Hematopoietic multipotent progenitor cell treated with erythropoietin and hydrocortisone succinate and interleukin-3 and kit ligand, for 15 days (in vitro differentiated cells): ENCODE measurements around the gene MOAP1.
"Not testable (repeated sequence)": the region's sequence is repeated elsewhere in the genome, so short reads cannot be mapped to it uniquely, and the experiment has no call there.

ENCODE experiments used
- DNase-seq: peaks from one replicate; pipeline ENCODE4 v3.0.0-alpha.2; 2015; ENCODE audit warnings: low spot score

Gene MOAP1

DNA sequence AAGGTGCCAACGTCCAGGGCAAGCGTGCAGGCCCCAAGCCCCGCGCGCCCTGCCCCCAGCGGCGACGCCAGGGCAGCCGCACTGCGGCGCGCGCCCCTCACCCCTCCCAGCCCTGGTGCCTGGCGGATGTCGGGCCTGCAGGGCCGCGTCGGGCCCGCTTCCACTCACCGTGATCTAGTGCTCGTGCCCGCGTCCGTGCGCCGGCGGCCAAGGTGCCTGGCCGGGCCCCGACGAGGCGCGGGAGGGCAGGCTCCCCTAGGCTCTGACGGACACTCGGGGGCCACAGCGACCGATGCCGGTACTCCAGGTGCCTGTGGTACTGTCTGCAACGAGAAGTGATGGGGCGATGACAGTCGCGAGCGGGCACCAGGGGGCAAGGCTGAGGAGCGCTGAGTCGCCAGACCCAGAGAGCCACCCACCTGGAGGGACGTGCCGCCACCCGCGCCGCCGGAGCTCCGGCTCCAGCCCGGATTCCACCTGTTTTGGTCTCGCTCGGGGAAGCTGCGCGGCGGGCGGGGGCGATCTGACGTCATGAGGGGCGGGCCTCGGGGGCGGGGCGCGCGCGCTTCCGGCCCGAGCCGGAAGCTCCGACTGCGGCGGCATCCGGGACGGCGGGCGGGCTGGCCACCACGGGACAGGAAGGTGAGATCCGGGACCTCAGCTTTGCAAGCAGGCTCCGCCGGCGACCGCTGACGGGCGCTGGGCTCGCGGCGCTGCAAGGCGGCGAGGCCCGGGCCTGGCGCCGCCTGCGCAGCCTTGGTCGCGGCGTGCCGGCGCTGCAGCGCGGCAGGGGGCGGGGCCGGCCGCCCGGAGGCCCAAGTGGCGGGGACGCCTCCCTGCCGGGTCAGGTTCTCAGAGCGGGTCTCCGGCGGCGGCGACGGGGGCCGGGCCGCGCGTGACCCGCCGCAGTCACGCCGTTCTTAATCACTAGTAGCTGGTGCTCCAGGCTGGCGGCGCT lies at the start of gene MOAP1, which contains the start of gene LYSET:
MOAP1 (minus strand) TSS at position 507 of the 958 bp plus-strand sequence. CDS start 655 bp downstream, outside the sequence.
LYSET (plus strand) TSS at position 927 of the 958 bp plus-strand sequence. CDS start 89 bp downstream, outside the sequence.
- peak; percentile 85 for DNase-seq

DNA sequence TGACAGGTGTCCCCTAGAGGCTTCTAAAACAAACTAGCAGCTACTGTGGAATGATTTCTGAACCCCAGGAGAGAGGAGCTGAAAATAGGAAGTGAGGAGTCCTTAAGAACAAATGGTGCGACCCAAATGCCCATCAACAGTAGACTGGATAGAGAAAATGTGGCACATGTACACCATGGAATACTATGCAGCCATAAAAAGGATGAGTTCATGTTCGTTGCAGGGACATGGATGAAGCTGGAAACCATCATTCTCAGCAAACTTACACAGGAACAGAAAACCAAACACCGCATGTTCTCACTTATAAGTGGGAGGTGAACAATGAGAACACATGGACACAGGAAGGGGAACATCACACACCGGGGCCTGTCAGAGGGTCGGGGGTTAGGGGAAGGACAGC lies 48.4 kb upstream of the MOAP1 start:
- DNase-seq, result not testable (repeated sequence)

- DNase-seq, result no peak
Observed at GRCh38 chr14:93232159-93232558, 47.5 kb upstream of the MOAP1 start.

DNA sequence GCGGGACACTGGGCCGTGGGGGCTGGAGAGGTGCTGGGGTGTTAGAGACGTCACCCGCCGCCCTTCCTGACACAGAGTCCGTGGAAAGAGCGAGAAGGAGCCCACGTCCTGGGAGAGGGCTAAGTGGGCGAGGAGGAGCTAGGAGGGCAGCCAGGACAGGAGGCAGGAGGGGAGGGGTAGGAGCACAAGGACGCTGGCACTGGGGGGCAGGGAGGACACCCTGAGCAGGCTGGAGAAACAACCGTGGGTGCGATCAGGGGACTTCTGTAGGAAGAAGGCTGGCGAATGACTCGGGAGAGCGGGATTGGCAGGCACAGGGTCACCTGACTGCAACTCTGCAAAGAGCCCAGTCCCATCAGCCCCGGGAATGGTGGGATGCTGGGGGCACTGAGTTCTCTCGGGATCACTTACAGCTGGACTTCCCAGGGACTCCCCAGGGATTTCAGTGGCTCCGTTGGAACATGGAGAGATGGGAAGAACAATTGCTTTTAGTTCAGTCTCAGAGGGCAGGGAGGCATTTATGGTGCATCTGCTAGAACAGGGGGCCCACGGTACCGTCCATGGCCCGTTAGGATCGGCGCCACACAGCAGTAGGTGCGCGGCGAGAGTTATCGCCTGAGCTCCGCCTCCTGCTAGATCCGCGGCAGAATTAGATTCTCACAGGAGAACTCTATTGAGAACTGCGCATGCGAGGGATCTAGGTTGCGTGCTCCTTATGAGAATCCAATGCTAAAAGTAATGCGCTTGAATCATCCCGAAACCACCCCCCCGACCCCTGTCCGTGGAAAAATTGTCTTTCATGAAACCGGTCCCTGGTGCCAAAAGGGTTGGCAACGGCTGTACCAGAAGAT lies 46.7 kb upstream of the MOAP1 start:
- DNase-seq, result no peak

DNA sequence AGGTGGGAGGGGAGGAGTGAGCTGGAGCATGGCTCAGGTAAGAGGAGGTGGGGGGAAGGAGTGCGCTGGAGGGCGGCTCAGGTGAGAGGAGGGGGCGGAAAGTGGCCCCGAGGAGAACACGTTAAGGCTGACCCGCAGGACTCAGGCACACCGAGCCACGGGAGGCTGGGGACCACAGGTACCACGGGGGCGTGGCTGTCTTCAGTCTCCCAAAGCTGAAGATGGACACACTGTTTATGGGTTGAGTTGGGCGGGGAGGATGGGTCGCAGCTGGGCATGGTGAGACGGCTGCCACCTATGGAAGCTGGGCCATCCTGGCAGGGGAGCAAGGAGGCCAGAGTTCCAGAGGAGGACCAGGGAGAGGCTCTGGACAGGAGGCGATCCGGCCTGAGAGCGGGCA lies 45.8 kb upstream of the MOAP1 start:
- DNase-seq, result no peak

DNA sequence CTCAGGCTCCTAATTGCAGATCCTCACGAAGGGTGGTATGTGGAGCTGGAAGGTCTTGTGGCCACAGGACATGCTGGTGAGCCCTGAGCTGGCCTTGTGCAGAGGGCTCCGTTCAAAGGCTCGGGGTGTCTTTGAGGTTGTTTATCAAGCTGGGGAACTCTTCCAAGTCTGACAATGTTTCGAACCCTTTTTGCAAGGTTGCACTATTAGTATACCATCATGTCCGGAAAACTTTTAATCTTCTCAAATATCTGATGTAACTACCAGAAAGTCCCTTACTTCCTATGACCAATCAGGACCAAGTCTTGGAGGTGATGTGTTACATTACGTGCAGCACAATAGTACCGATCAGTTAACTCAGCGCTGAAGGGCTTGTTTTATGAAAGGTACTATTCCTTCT lies 43.9 kb upstream of the MOAP1 start:
- DNase-seq, result no peak

DNA sequence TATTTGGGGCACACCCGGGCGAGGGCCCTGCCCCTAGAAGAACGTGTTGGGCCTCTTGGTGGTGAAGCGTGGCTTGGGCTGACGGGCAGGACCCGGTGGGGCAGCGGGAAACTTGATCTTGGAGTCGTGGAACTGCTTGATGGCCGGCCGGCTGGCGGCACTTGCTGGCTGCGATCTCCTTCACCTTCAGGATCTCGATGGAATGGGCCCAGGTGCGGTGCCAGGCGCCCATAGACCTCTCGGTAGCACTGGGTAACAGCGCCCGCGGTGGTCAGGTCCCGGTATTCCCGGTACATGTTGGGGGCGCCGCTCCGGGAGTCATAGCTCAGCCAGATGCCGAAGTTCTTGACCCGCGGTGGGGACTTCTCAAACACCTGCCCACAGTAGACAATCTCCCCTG lies 38.9 kb upstream of the MOAP1 start:
- DNase-seq, result no peak

DNA sequence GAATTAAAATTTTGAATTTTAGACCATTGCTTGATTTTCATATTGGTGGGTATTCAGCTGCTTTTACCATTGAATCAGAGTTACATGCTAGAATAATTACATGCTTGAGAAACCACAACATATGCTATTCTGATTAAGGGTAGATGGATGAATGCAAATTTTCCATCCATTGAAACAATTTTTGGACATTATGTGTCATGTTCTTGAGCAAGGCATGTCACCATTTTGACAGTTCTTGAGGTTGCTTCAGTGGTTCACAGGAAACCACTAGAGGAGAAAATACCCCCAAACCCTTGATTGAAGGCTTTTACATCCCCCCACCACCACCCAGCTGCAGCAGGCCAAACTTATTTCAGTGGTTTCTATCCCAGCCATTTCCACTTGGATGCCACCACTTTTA lies 35.8 kb upstream of the MOAP1 start:
- no peak for DNase-seq

GRCh38 chr14:93219103-93219726 lies 34.5 kb upstream of the MOAP1 start:
- peak; percentile 68 for DNase-seq

- no peak for DNase-seq
Observed at GRCh38 chr14:93214598-93214997, 29.9 kb upstream of the MOAP1 start.

- no peak for DNase-seq
Observed at GRCh38 chr14:93212432-93212831, 27.7 kb upstream of the MOAP1 start.

- DNase-seq, result peak; percentile 41
Observed at GRCh38 chr14:93207468-93208308, 23.0 kb upstream of the MOAP1 start.

DNA sequence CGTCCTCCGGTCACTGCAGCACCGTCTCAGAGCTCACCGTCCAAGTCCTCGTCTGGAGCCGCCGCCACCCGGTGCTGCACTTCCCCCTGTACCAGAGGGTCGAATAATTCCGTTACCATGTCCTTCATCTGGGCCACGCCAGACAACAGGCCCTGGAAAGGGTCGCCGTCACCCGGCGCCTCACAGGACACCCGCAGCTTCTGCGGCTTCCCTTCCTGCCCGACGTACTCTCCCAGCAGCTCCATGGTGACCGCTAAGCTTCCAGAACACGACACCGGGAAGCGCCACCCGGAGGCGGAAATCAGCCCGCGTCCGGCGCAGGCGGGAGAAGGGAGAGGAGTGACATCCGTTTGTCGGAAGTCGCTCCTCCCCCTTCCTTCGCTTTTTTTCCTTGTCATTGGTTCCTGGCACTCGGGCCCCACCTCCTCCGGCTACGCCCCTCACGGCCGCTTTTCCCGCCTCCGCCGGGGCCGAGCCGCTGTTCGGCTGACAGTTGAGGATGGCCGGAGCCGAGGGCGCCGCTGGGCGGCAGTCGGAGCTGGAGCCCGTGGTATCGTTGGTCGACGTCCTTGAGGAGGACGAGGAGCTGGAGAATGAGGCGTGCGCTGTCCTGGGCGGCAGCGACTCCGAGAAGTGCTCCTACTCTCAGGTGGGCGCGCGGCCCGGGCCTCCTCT lies 22.2 kb upstream of the MOAP1 start, which contains the start of the genes GON7 and UBR7:
GON7 (minus strand) TSS at position 273 of the 675 bp plus-strand sequence; CDS start at position 245, 28 bp downstream.
UBR7 (plus strand) TSS at position 464 of the 675 bp plus-strand sequence; CDS start at position 500, 36 bp downstream.
- peak; percentile 94 for DNase-seq

GRCh38 chr14:93201155-93201704 lies 16.5 kb upstream of the MOAP1 start:
- DNase-seq, result no peak

- DNase-seq, result no peak
Observed at GRCh38 chr14:93200553-93200952, 15.9 kb upstream of the MOAP1 start.

GRCh38 chr14:93199031-93199430 lies 14.3 kb upstream of the MOAP1 start:
- no peak for DNase-seq

GRCh38 chr14:93195316-93195999 lies 10.8 kb upstream of the MOAP1 start:
- no peak for DNase-seq

- no peak for DNase-seq
Observed at GRCh38 chr14:93186956-93187355, 2.3 kb upstream of the MOAP1 start.

DNA sequence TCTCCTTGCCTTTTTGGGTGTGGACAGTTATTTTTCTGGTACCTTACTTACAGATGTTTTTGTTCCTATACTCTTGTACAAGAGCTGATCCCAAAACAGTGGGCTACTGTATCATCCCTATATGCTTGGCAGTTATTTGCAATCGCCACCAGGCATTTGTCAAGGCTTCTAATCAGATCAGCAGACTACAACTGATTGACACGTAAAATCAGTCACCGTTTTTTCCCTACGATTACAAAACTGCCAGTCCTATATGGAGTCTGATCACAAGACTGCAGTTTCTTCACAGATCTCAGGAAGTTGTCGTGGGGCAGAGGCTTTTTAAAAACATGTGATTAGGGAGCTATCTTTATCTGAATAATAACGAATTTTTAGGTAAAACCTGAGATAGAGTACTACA lies 1.8 kb upstream of the MOAP1 start:
- DNase-seq, result no peak

GRCh38 chr14:93185349-93185720 lies 638 bp upstream of the MOAP1 start:
- no peak for DNase-seq
